Testis (tissue), 3 donors: ENCODE measurements around the gene ENTPD6. TPM values are rescaled to one million over a fixed set of nuclear protein-coding genes. Genes with fewer than 3 reads are reported as not detected.

Experiments used
- DNase-seq: peaks from one replicate; pipeline ENCODE4 v3.0.0-alpha.2; 2019
- H3K27ac ChIP-seq, 2 donors: fragments of 200-600 bp; sonication (generic); one replicate each; pipeline ENCODE4 v1.5.1; 2019
- H3K27me3 ChIP-seq: fragments of 200-600 bp; sonication (generic); one replicate; pipeline ENCODE4 v1.5.1; 2019
- H3K36me3 ChIP-seq: fragments of 200-600 bp; sonication (generic); one replicate; pipeline ENCODE4 v1.5.1; 2017; ENCODE audit warnings: low read depth; ENCODE audit errors: missing control alignments
- H3K4me1 ChIP-seq: fragments of 200-600 bp; sonication (generic); one replicate; pipeline ENCODE4 v1.5.1; 2019
- H3K4me3 ChIP-seq, 2 donors: fragments of 200-600 bp; sonication (generic); one replicate each; pipeline ENCODE4 v1.5.1; 2017 to 2019
- H3K9me3 ChIP-seq: fragments of 200-600 bp; sonication (generic); one replicate; pipeline ENCODE4 v1.5.1; 2017
- POLR2A ChIP-seq: fragments of 450-650 bp; IDR thresholded peaks from one replicate; pipeline ENCODE4 v1.6.1; 2017; ENCODE audit warnings: antibody characterized with exemption, mild to moderate bottlenecking, moderate library complexity
- whole genome bisulfite sequencing, 2 donors: methylation state at CpG; one replicate each; pipeline ENCODE4 v1.1.5; 2018; 5-methylcytosine and 5-hydroxymethylcytosine counted together
- intact Hi-C: fragments of 100-400 bp; cut with DNase I; formaldehyde crosslinking; loops from one replicate; pipeline ENCODE4 v1.15.1; 2023; ENCODE audit warnings: low total_unique reads
- polyA plus RNA-seq: library from polyadenylated mRNA; stranded (reverse); fragments of 350-450 nt; fragmentation: Illumina TruSeq; extraction: RNeasy Lipid Tissue Mini Kit (QIAGEN cat#74804); gene quantifications from one replicate; pipeline ENCODE4 v1.2.3, GENCODE V29; 2014; ENCODE audit warnings: low read depth, low replicate concordance; ENCODE audit not compliant: insufficient read depth
- total RNA-seq, 2 donors: library from RNA; depleted of rRNA; stranded (reverse); fragments of >200 nt; gene quantifications; one replicate each; pipeline ENCODE4 v1.2.3, GENCODE V29; 2016
- TF ChIP-seq, protein P1 (sequence below), 3 experiments: fragments of 450-650 bp in 2 of 3; fragments of 200-600 bp in 1 of 3; sonication (generic) in 1 of 3; IDR thresholded peaks; one replicate each; pipeline ENCODE4 v1.5.1; 2016 to 2019; ENCODE audit warnings: antibody characterized with exemption in 3 of 3, mild to moderate bottlenecking in 2 of 3, moderate library complexity in 1 of 3

ENTPD6 gene
- total and polyA plus RNA-seq, 3 donors from 2014 or later: 80.7 to 204 (median 157) TPM

DNA sequence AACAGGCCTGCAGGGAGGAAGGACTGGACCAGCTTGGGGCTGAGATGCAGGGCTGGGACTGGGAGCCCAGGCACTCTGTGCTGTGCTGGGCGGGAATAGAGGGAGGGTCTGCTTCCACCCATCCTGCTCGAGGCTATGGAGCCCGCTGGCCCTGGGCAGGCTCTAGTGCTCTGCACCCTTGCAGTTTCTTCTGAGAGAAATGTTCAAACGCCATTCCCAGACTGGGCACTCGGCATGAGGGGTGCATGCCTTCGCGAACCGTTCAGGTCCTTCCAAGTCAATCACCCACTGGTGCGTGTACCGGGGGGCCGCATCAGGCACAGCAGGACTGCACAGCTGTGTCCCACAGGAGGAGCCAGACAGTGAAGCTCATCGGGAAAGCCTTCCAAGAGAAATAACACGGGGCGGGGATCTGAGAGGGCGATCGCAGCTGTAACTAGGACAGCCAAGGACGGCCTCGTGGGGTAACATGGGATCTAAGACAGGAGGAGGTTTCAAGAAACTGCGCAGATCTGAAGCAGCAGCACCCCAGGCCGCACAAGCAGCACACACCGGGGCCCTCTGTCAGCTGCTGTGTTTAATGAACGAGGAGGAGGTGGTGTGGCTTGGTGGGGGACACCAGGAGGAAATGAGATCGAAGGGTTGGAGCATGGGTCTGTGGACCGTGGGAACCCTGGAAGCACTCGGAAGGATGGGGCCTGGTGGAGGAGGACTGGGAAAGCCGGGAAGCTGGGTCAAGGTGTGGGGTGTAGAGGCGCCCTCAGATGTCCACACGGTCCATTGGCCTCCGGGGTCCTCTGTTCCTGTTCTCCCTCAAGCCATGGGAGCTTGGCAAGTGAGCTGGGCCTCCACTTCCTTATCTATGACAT, 26.3 kb downstream of the ENTPD6 start:
- Histone ChIP-seq H3K4me1 (peaks cover 45% of the 10 kb centered on the region), H3K27ac (peak overlapping the region; percentile 81 to 84), H3K36me3 (no peaks in the 10 kb centered on the region), H3K9me3 (no peaks in the 10 kb centered on the region), H3K4me3 (no peak overlapping the region), H3K27me3 (no peaks in the 10 kb centered on the region)
- 61% methylated on average over 27 to 29 of the region's 29 CpGs for WGBS, 2 donors
- TF ChIP-seq, protein P1, sequence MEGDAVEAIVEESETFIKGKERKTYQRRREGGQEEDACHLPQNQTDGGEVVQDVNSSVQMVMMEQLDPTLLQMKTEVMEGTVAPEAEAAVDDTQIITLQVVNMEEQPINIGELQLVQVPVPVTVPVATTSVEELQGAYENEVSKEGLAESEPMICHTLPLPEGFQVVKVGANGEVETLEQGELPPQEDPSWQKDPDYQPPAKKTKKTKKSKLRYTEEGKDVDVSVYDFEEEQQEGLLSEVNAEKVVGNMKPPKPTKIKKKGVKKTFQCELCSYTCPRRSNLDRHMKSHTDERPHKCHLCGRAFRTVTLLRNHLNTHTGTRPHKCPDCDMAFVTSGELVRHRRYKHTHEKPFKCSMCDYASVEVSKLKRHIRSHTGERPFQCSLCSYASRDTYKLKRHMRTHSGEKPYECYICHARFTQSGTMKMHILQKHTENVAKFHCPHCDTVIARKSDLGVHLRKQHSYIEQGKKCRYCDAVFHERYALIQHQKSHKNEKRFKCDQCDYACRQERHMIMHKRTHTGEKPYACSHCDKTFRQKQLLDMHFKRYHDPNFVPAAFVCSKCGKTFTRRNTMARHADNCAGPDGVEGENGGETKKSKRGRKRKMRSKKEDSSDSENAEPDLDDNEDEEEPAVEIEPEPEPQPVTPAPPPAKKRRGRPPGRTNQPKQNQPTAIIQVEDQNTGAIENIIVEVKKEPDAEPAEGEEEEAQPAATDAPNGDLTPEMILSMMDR (IDR thresholded peaks at IDR 0.05): no peak
- TF ChIP-seq POLR2A: no peak
- intact Hi-C loops: no loop called here
- DNase-seq: peak; percentile 87

DNA sequence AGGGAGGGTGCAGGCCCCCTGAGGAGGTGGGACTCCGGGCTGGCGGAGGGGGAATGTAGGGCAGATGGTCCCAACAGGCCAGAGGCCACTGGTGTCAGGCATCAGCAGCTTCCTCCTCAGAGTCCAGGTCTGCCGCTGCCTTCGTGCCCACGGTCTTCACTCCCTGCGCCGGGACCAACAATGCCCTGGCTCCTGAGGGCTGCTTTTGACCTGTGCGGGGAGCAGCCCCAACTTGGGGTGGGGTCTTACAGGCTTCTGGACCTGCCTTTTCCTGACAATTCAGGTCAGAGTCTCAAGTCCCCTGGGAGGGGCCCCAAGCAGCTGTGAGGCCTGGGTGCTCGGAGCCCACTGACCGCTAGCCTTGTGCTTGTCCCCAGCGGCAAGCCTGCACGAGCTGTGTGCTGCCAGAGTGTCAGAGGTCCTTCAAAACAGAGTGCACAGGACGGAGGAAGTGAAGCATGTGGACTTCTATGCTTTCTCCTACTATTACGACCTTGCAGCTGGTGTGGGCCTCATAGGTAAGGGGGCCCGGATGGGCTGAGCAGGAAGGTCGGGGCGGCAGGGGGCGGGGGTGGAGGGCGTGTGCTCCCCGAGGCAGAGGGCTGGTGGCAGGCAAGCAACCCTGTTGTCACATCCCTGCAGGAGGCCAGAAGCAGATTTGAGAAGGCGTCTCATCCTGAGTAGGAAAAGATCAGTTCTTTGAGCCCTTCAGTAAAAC, 27.1 kb downstream of the ENTPD6 start:
- intact Hi-C loops: no loop called here
- no peaks in the 10 kb centered on the region for H3K36me3 ChIP-seq
- 61 to 69% methylated on average over 14 to 21 of the region's 21 CpGs for WGBS, 2 donors

DNA sequence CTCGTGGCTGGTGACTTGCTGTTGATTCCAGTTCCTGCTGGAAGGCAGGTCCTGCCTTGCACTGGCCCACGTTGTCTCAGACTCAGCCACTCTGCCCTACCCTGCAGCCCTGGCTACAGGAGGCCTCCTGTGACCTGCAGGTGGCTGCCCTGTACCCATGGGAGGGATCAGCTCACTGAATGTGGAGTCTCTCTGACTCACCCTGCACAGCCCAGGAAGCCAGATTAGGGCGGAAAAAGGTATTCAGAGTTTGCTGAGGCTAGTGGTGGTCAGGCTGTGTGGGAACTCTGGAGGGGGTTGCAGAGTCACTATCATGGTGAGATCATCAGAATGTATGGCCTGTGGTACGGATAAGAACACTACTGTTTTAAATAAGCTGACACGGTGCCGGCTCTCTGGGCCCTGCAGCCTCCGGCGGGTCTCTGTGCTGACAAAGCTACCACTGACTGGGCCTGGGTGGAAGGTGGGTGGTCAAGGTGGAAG, 27.7 kb downstream of the ENTPD6 start:
- DNase-seq: no peak
- 75 to 88% methylated on average over 6 to 8 of the region's 8 CpGs for WGBS, 2 donors
- no peak overlapping the region for H3K4me3 ChIP-seq
- H3K9me3 ChIP-seq: no peaks in the 10 kb centered on the region
- TF ChIP-seq, protein P1 (IDR thresholded peaks at IDR 0.05): no peak
- TF ChIP-seq POLR2A: no peak
- H3K4me1 ChIP-seq: peaks cover 46% of the 10 kb centered on the region
- no peaks in the 10 kb centered on the region for H3K36me3 ChIP-seq
- peak overlapping the region; percentile 79 to 81 for H3K27ac ChIP-seq
- no peaks in the 10 kb centered on the region for H3K27me3 ChIP-seq
- intact Hi-C loops: no loop called here

More for the DNA sequence above, 27.1 kb downstream of the ENTPD6 start:
- Histone ChIP-seq H3K9me3 (no peaks in the 10 kb centered on the region), H3K4me3 (no peak overlapping the region), H3K27ac (peak overlapping the region; percentile 79 to 81), H3K4me1 (peaks cover 45% of the 10 kb centered on the region), H3K27me3 (no peaks in the 10 kb centered on the region)
- TF ChIP-seq, protein P1 (IDR thresholded peaks at IDR 0.05): no peak
- no peak for DNase-seq

- TF ChIP-seq, protein P1 (IDR thresholded peaks at IDR 0.05): no peak
- no peak for TF ChIP-seq POLR2A
- H3K4me1 ChIP-seq: peaks cover 44% of the 10 kb centered on the region
- H3K36me3 ChIP-seq: no peaks in the 10 kb centered on the region
- H3K9me3 ChIP-seq: no peaks in the 10 kb centered on the region
- intact Hi-C loops: no loop called here
- no peaks in the 10 kb centered on the region for H3K27me3 ChIP-seq
- no peak overlapping the region for H3K4me3 ChIP-seq
- H3K27ac ChIP-seq: no peak overlapping the region
- no peak for DNase-seq
- WGBS, 2 donors: 94 to 98% methylated on average over 12 to 21 of the region's 24 CpGs
These were observed 28.5 kb downstream of the ENTPD6 start for GRCh38 chr20:25223765-25224720.
